ENCODE measurements around the gene CYP4F2. TPM values are rescaled to one million over a fixed set of nuclear protein-coding genes. Genes with fewer than 3 reads are reported as not detected.

The CYP4F2 gene
- total RNA-seq, 4 donors from 2014 or later: 0.98 TPM; not detected in 3

- no peak overlapping the region for H3K27ac ChIP-seq
- TF ChIP-seq CTCF (IDR thresholded peaks at IDR 0.05 in 4 of 5, conservative IDR thresholded peaks at IDR 0.05 in 1 of 5) (no peak), POLR2A (IDR thresholded peaks at IDR 0.05) (no peak)
- H3K4me1 ChIP-seq: no peaks in the 10 kb centered on the region
- in situ Hi-C loops (cut with MboI; ENCODE audit: low sequenced_read_pairs in 4 of 4): no loop called here
- no peak overlapping the region for H3K4me3 ChIP-seq
- peaks cover 0 to 15% (median 0%) of the 10 kb centered on the region in 3 donors for H3K27me3 ChIP-seq
- ATAC-seq (no peak), DNase-seq (no peak)
- no peaks in the 10 kb centered on the region for H3K9me3 ChIP-seq
- no peaks in the 10 kb centered on the region for H3K36me3 ChIP-seq
- intact Hi-C loops (cut with DNase I; ENCODE audit: low total_unique reads): no loop called here
Observed at GRCh38 chr19:15926484-15926883, 28.6 kb upstream of the CYP4F2 start.

- Histone ChIP-seq H3K4me1 (no peaks in the 10 kb centered on the region), H3K27ac (no peak overlapping the region), H3K4me3 (no peak overlapping the region), H3K36me3 (no peaks in the 10 kb centered on the region), H3K9me3 (no peaks in the 10 kb centered on the region), H3K27me3 (peaks cover 0 to 4% (median 0%) of the 10 kb centered on the region in 3 donors)
- TF ChIP-seq CTCF (IDR thresholded peaks at IDR 0.05 in 4 of 5, conservative IDR thresholded peaks at IDR 0.05 in 1 of 5): no peak
- TF ChIP-seq POLR2A (IDR thresholded peaks at IDR 0.05): no peak
- DNase-seq (no peak), ATAC-seq (no peak)
- intact Hi-C loops (cut with DNase I; ENCODE audit: low total_unique reads): no loop called here
- in situ Hi-C loops (cut with MboI; ENCODE audit: low sequenced_read_pairs in 4 of 4): no loop called here
Observed at GRCh38 chr19:15923702-15924101, 25.8 kb upstream of the CYP4F2 start.

- no peaks in the 10 kb centered on the region for H3K36me3 ChIP-seq
- DNase-seq (no peak), ATAC-seq (no peak)
- no peaks in the 10 kb centered on the region for H3K27me3 ChIP-seq
- intact Hi-C loops (cut with DNase I; ENCODE audit: low total_unique reads) (no loop called here), in situ Hi-C loops (cut with MboI; ENCODE audit: low sequenced_read_pairs in 4 of 4) (no loop called here)
- TF ChIP-seq CTCF (IDR thresholded peaks at IDR 0.05 in 4 of 5, conservative IDR thresholded peaks at IDR 0.05 in 1 of 5) (no peak), POLR2A (IDR thresholded peaks at IDR 0.05) (no peak)
- H3K4me3 ChIP-seq: no peak overlapping the region
- H3K27ac ChIP-seq: no peak overlapping the region
- H3K4me1 ChIP-seq: no peaks in the 10 kb centered on the region
- no peaks in the 10 kb centered on the region for H3K9me3 ChIP-seq
Observed at GRCh38 chr19:15922021-15922420, 24.1 kb upstream of the CYP4F2 start.

GRCh38 chr19:15919243-15919642 is 21.4 kb upstream of the CYP4F2 start:
- Histone ChIP-seq H3K4me1 (no peaks in the 10 kb centered on the region), H3K4me3 (no peak overlapping the region), H3K27ac (no peak overlapping the region), H3K9me3 (peaks cover 0 to 9% (median 0%) of the 10 kb centered on the region in 3 donors), H3K36me3 (no peaks in the 10 kb centered on the region), H3K27me3 (peaks cover 0 to 5% (median 0%) of the 10 kb centered on the region in 3 donors)
- in situ Hi-C loops (cut with MboI; ENCODE audit: low sequenced_read_pairs in 4 of 4): no loop called here
- DNase-seq: no peak
- ATAC-seq: no peak
- no peak for TF ChIP-seq POLR2A (IDR thresholded peaks at IDR 0.05)
- intact Hi-C loops (cut with DNase I; ENCODE audit: low total_unique reads): no loop called here

GRCh38 chr19:15915109-15915508 is 17.2 kb upstream of the CYP4F2 start:
- no peak for TF ChIP-seq POLR2A (IDR thresholded peaks at IDR 0.05)
- TF ChIP-seq CTCF (IDR thresholded peaks at IDR 0.05 in 4 of 5, conservative IDR thresholded peaks at IDR 0.05 in 1 of 5): no peak
- DNase-seq (no peak), ATAC-seq (no peak)
- in situ Hi-C loops (cut with MboI; ENCODE audit: low sequenced_read_pairs in 4 of 4) (no loop called here), intact Hi-C loops (cut with DNase I; ENCODE audit: low total_unique reads) (no loop called here)
- Histone ChIP-seq H3K27ac (no peak overlapping the region), H3K27me3 (peaks cover 0 to 18% (median 15%) of the 10 kb centered on the region in 3 donors), H3K4me3 (no peak overlapping the region), H3K9me3 (peaks cover 0 to 9% (median 0%) of the 10 kb centered on the region in 3 donors), H3K4me1 (no peaks in the 10 kb centered on the region), H3K36me3 (no peaks in the 10 kb centered on the region)
